Neutrophil (primary cell): ENCODE measurements around the gene SUSD2.
A peak's percentile ranks its signal among the peaks of the same experiment; 100 is the strongest.
"Not testable (repeated sequence)": the region's sequence is repeated elsewhere in the genome, so short reads cannot be mapped to it uniquely, and the experiment has no call there.

ENCODE experiments used
- H3K27ac ChIP-seq: fragments of 200-600 bp; sonication (generic); 2 replicates; pipeline ENCODE4 v1.5.1; 2016; ENCODE audit warnings: mild to moderate bottlenecking, moderate library complexity
- H3K27me3 ChIP-seq: fragments of 200-600 bp; sonication (generic); 2 replicates; pipeline ENCODE4 v1.6.0; 2016; ENCODE audit warnings: mild to moderate bottlenecking
- H3K36me3 ChIP-seq: fragments of 200-600 bp; sonication (generic); 2 replicates; pipeline ENCODE4 v1.5.1; 2017
- H3K4me1 ChIP-seq, 2 experiments: fragments of 200-600 bp in 1 of 2; sonication (generic) in 1 of 2; 1 replicate in 1 of 2; 2 replicates in 1 of 2; pipeline versions ENCODE4 v1.5.1 to v1.6.1; 2013 to 2016; ENCODE audit warnings: low read depth in 1 of 2, low read length in 1 of 2, mild to moderate bottlenecking in 1 of 2, moderate library complexity in 1 of 2; ENCODE audit not compliant: control insufficient read depth in 1 of 2, insufficient read depth in 1 of 2
- H3K4me3 ChIP-seq, 2 experiments: fragments of 200-600 bp in 1 of 2; sonication (generic) in 1 of 2; 1 replicate in 1 of 2; 2 replicates in 1 of 2; pipeline ENCODE4 v1.5.1; 2013 to 2016; ENCODE audit warnings: low read depth in 1 of 2, low read length in 1 of 2, mild to moderate bottlenecking in 1 of 2, moderate library complexity in 1 of 2
- H3K9me3 ChIP-seq: fragments of 200-600 bp; sonication (generic); 2 replicates; pipeline ENCODE4 v1.5.1; 2016
- TF ChIP-seq, protein P1 (sequence below): fragments of 200-600 bp; sonication (generic); IDR thresholded peaks from 2 replicates; pipeline ENCODE4 v1.5.1; 2016; ENCODE audit warnings: antibody characterized with exemption

The SUSD2 gene

GRCh38 chr22:24205438-24206195 lies 24.3 kb downstream of the SUSD2 start:
- H3K27ac ChIP-seq, result peak overlapping the region; percentile 96
- H3K36me3 ChIP-seq, result no peaks in the 10 kb centered on the region
- peaks cover 58 to 72% of the 10 kb centered on the region in 2 experiments for H3K4me1 ChIP-seq
- TF ChIP-seq, protein P1, sequence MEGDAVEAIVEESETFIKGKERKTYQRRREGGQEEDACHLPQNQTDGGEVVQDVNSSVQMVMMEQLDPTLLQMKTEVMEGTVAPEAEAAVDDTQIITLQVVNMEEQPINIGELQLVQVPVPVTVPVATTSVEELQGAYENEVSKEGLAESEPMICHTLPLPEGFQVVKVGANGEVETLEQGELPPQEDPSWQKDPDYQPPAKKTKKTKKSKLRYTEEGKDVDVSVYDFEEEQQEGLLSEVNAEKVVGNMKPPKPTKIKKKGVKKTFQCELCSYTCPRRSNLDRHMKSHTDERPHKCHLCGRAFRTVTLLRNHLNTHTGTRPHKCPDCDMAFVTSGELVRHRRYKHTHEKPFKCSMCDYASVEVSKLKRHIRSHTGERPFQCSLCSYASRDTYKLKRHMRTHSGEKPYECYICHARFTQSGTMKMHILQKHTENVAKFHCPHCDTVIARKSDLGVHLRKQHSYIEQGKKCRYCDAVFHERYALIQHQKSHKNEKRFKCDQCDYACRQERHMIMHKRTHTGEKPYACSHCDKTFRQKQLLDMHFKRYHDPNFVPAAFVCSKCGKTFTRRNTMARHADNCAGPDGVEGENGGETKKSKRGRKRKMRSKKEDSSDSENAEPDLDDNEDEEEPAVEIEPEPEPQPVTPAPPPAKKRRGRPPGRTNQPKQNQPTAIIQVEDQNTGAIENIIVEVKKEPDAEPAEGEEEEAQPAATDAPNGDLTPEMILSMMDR, result no peak
- H3K9me3 ChIP-seq, result no peaks in the 10 kb centered on the region
- peak overlapping the region; percentile 17 to 28 for H3K4me3 ChIP-seq
- H3K27me3 ChIP-seq, result no peaks in the 10 kb centered on the region

GRCh38 chr22:24206460-24207263 lies 25.4 kb downstream of the SUSD2 start:
- H3K4me1 ChIP-seq, result peaks cover 58 to 66% of the 10 kb centered on the region in 2 experiments
- peak overlapping the region; percentile 96 for H3K27ac ChIP-seq
- not testable (repeated sequence) for H3K27me3 ChIP-seq, H3K36me3 ChIP-seq, H3K9me3 ChIP-seq
- peak overlapping the region; percentile 28 to 44 for H3K4me3 ChIP-seq

GRCh38 chr22:24207264-24208011 lies 26.2 kb downstream of the SUSD2 start:
- Histone ChIP-seq H3K36me3 (no peaks in the 10 kb centered on the region), H3K4me3 (peak overlapping the region; percentile 28 to 44), H3K27me3 (no peaks in the 10 kb centered on the region), H3K9me3 (no peaks in the 10 kb centered on the region), H3K27ac (peak overlapping the region; percentile 96), H3K4me1 (peaks cover 58 to 66% of the 10 kb centered on the region in 2 experiments)
- TF ChIP-seq, protein P1, result no peak

- Histone ChIP-seq H3K27me3 (no peaks in the 10 kb centered on the region), H3K4me1 (peaks cover 58 to 66% of the 10 kb centered on the region in 2 experiments), H3K9me3 (no peaks in the 10 kb centered on the region), H3K27ac (peak overlapping the region; percentile 96), H3K36me3 (no peaks in the 10 kb centered on the region), H3K4me3 (peak overlapping the region; percentile 28 to 44)
- TF ChIP-seq, protein P1, result no peak
Measured at GRCh38 chr22:24208012-24208749, 26.9 kb downstream of the SUSD2 start.

- H3K27ac ChIP-seq, result peak overlapping the region; percentile 96
- no peaks in the 10 kb centered on the region for H3K9me3 ChIP-seq
- H3K4me1 ChIP-seq, result peaks cover 57 to 62% of the 10 kb centered on the region in 2 experiments
- H3K27me3 ChIP-seq, result no peaks in the 10 kb centered on the region
- H3K36me3 ChIP-seq, result no peaks in the 10 kb centered on the region
- TF ChIP-seq, protein P1, result no peak
- no peak overlapping the region for H3K4me3 ChIP-seq
Measured at GRCh38 chr22:24209016-24209415, 27.7 kb downstream of the SUSD2 start.
